ENCODE results near the gene RNF17.
A peak's percentile ranks its signal among the peaks of the same experiment; 100 is the strongest.
"Not testable (repeated sequence)": the region's sequence is repeated elsewhere in the genome, so short reads cannot be mapped to it uniquely, and the experiment has no call there.

RNF17 gene

GRCh38 chr13:24763596-24764275, at the start of gene RNF17:
Gene RNF17, plus strand, starts transcription at chr13:24764169. Its CDS starts 35 bp downstream, at chr13:24764204.
- no peak for DNase-seq (ENCODE audit: low read depth in 2 of 2)

- DNase-seq (ENCODE audit: low read depth in 2 of 2), result no peak
Observed at GRCh38 chr13:24716011-24716410, 48.0 kb upstream of the RNF17 start.

- no peak for DNase-seq (ENCODE audit: low read depth in 2 of 2)
Observed at GRCh38 chr13:24716446-24716845, 47.5 kb upstream of the RNF17 start.

- DNase-seq (ENCODE audit: low read depth in 2 of 2), result no peak
Observed at GRCh38 chr13:24717217-24717616, 46.8 kb upstream of the RNF17 start.

GRCh38 chr13:24718192-24718965, 45.6 kb upstream of the RNF17 start:
- no peak for DNase-seq (ENCODE audit: low read depth in 2 of 2)

GRCh38 chr13:24719139-24719538, 44.8 kb upstream of the RNF17 start:
- DNase-seq (ENCODE audit: low read depth in 2 of 2), result no peak

- no peak for DNase-seq (ENCODE audit: low read depth in 2 of 2)
Observed at GRCh38 chr13:24723206-24723605, 40.8 kb upstream of the RNF17 start.

- no peak for DNase-seq (ENCODE audit: low read depth in 2 of 2)
Observed at GRCh38 chr13:24724714-24725113, 39.3 kb upstream of the RNF17 start.

GRCh38 chr13:24725379-24725778, 38.6 kb upstream of the RNF17 start:
- DNase-seq (ENCODE audit: low read depth in 2 of 2), result no peak

- peak; percentile 17 to 54 for DNase-seq (ENCODE audit: low read depth in 2 of 2)
Observed at GRCh38 chr13:24727731-24728601, 36.0 kb upstream of the RNF17 start.

GRCh38 chr13:24730873-24731567, 32.9 kb upstream of the RNF17 start:
- DNase-seq (ENCODE audit: low read depth in 2 of 2), result not testable (repeated sequence)

- DNase-seq (ENCODE audit: low read depth in 2 of 2), result no peak
Observed at GRCh38 chr13:24734950-24735349, 29.0 kb upstream of the RNF17 start.

- no peak for DNase-seq (ENCODE audit: low read depth in 2 of 2)
Observed at GRCh38 chr13:24737042-24737441, 26.9 kb upstream of the RNF17 start.

- no peak for DNase-seq (ENCODE audit: low read depth in 2 of 2)
Observed at GRCh38 chr13:24738366-24738847, 25.6 kb upstream of the RNF17 start.

- DNase-seq (ENCODE audit: low read depth in 2 of 2), result no peak
Observed at GRCh38 chr13:24740014-24740890, 23.7 kb upstream of the RNF17 start.

- no peak for DNase-seq (ENCODE audit: low read depth in 2 of 2)
Observed at GRCh38 chr13:24741016-24741662, 22.8 kb upstream of the RNF17 start.

- DNase-seq (ENCODE audit: low read depth in 2 of 2), result no peak
Observed at GRCh38 chr13:24741791-24742190, 22.2 kb upstream of the RNF17 start.

GRCh38 chr13:24742294-24742693, 21.7 kb upstream of the RNF17 start:
- DNase-seq (ENCODE audit: low read depth in 2 of 2), result no peak

- DNase-seq (ENCODE audit: low read depth in 2 of 2), result no peak
Observed at GRCh38 chr13:24742977-24743376, 21.0 kb upstream of the RNF17 start.

- DNase-seq (ENCODE audit: low read depth in 2 of 2), result no peak
Observed at GRCh38 chr13:24744247-24744646, 19.7 kb upstream of the RNF17 start.

All from stimulated activated CD8-positive, alpha-beta memory T cell treated with anti-CD3 and anti-CD28 coated beads, Interleukin-2, amount 100 ng/mL, for 1 hour (primary cell).